HepG2 (cell line): ENCODE data around the gene TK2.

Experiments used
- CTCF ChIP-seq: sonication (generic); formaldehyde crosslinking; IDR thresholded peaks from 2 replicates; pipeline ENCODE4 v1.5.0; 2020; ENCODE audit warnings: mild to moderate bottlenecking, missing genetic modification reagents, moderate library complexity
- TEAD2 ChIP-seq: sonication (generic); formaldehyde crosslinking; IDR thresholded peaks from 2 replicates; pipeline ENCODE4 v1.9.0; 2021; ENCODE audit warnings: missing genetic modification reagents
- TF ChIP-seq, protein P1 (sequence below): sonication (generic); formaldehyde crosslinking; conservative IDR thresholded peaks from 2 replicates; pipeline ENCODE4 v1.8.1; 2023; ENCODE audit warnings: missing genetic modification reagents

- TF ChIP-seq TEAD2 (CRISPR knock-in tag) (no peak), CTCF (no peak)
- TF ChIP-seq, protein P1, sequence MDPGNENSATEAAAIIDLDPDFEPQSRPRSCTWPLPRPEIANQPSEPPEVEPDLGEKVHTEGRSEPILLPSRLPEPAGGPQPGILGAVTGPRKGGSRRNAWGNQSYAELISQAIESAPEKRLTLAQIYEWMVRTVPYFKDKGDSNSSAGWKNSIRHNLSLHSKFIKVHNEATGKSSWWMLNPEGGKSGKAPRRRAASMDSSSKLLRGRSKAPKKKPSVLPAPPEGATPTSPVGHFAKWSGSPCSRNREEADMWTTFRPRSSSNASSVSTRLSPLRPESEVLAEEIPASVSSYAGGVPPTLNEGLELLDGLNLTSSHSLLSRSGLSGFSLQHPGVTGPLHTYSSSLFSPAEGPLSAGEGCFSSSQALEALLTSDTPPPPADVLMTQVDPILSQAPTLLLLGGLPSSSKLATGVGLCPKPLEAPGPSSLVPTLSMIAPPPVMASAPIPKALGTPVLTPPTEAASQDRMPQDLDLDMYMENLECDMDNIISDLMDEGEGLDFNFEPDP (CRISPR knock-in tag), result no peak
Measured at GRCh38 chr16:66509576-66509975, 40.3 kb downstream of the TK2 start.
